DOHH2 (cell line): ENCODE results near the gene FANCC.

ENCODE experiments used
- H3F3A ChIP-seq: fragments of 200-600 bp; sonication (generic), shearing (Covaris generic); 2 replicates; pipeline ENCODE4 v1.6.0; 2016; ENCODE audit warnings: antibody characterized with exemption, mild to moderate bottlenecking; ENCODE audit not compliant: control insufficient read depth, insufficient read depth
- H3K27ac ChIP-seq: fragments of 200-600 bp; sonication (generic); 2 replicates; pipeline ENCODE4 v1.5.1; 2014; ENCODE audit warnings: low read depth, mild to moderate bottlenecking, low read length, moderate library complexity
- H3K27me3 ChIP-seq: fragments of 200-600 bp; sonication (generic); 2 replicates; pipeline ENCODE4 v1.6.1; 2014; ENCODE audit warnings: mild to moderate bottlenecking, low read length, mixed read lengths; ENCODE audit not compliant: control insufficient read depth
- H3K36me3 ChIP-seq: fragments of 200-600 bp; sonication (generic); 2 replicates; pipeline ENCODE4 v1.6.1; 2014; ENCODE audit warnings: mild to moderate bottlenecking, low read length, moderate library complexity, mixed read lengths; ENCODE audit not compliant: control insufficient read depth
- H3K4me1 ChIP-seq: fragments of 200-600 bp; sonication (generic); 2 replicates; pipeline ENCODE4 v1.6.1; 2014; ENCODE audit warnings: mild to moderate bottlenecking, low read length, mixed read lengths; ENCODE audit not compliant: control insufficient read depth
- H3K4me2 ChIP-seq: fragments of 200-600 bp; sonication (generic); 2 replicates; pipeline ENCODE4 v1.6.0; 2014; ENCODE audit warnings: mild to moderate bottlenecking, low read length, moderate library complexity
- H3K4me3 ChIP-seq: fragments of 200-600 bp; sonication (generic); 2 replicates; pipeline ENCODE4 v1.5.1; 2014; ENCODE audit warnings: mild to moderate bottlenecking, low read length, mixed read lengths
- H3K79me2 ChIP-seq: fragments of 200-600 bp; sonication (generic); 2 replicates; pipeline ENCODE4 v1.6.1; 2014; ENCODE audit warnings: mild to moderate bottlenecking, low read length, mixed read lengths; ENCODE audit not compliant: control insufficient read depth
- H3K9me2 ChIP-seq: fragments of 200-600 bp; sonication (generic); replicated peaks from 2 replicates; pipeline ENCODE4 v1.6.1; 2014; ENCODE audit warnings: mild to moderate bottlenecking, low read length, mixed read lengths; ENCODE audit not compliant: control insufficient read depth
- H3K9me3 ChIP-seq: fragments of 200-600 bp; sonication (generic); 2 replicates; pipeline ENCODE4 v1.6.1; 2014; ENCODE audit warnings: antibody characterized with exemption, low read length, mixed read lengths; ENCODE audit not compliant: control insufficient read depth, insufficient read depth
- H4K20me1 ChIP-seq: fragments of 200-600 bp; sonication (generic); 2 replicates; pipeline ENCODE4 v1.6.0; 2014; ENCODE audit warnings: low read depth, mild to moderate bottlenecking, antibody characterized with exemption, low read length, moderate library complexity; ENCODE audit not compliant: control insufficient read depth, insufficient read depth
- CTCF ChIP-seq: fragments of 200-600 bp; sonication (generic); IDR thresholded peaks from one replicate; pipeline ENCODE4 v1.5.1; 2014; ENCODE audit warnings: antibody characterized with exemption, mild to moderate bottlenecking, low read depth, low read length; ENCODE audit not compliant: poor library complexity, severe bottlenecking
- EZH2phosphoT487 ChIP-seq: fragments of 200-600 bp; sonication (generic); IDR thresholded peaks from 2 replicates; pipeline ENCODE4 v1.6.1; 2017; ENCODE audit warnings: borderline replicate concordance, mild to moderate bottlenecking, antibody characterized with exemption, low read length, moderate library complexity, mixed read lengths

The FANCC gene

GRCh38 chr9:95307538-95307937, 10.0 kb downstream of the FANCC start:
- Histone ChIP-seq H3K27ac (no peak overlapping the region), H3K4me3 (no peak overlapping the region), H3K9me3 (no peaks in the 10 kb centered on the region), H3K79me2 (peaks cover 88% of the 10 kb centered on the region), H3K4me1 (peaks cover 36% of the 10 kb centered on the region), H4K20me1 (no peaks in the 10 kb centered on the region), H3K27me3 (no peaks in the 10 kb centered on the region), H3K9me2 (no peaks in the 10 kb centered on the region), H3F3A (no peaks in the 10 kb centered on the region), H3K4me2 (peak overlapping the region; percentile 45), H3K36me3 (no peaks in the 10 kb centered on the region)
- no peak for TF ChIP-seq CTCF
- no peak for TF ChIP-seq EZH2phosphoT487

GRCh38 chr9:95306819-95307218, 10.7 kb downstream of the FANCC start:
- Histone ChIP-seq H3K9me2 (no peaks in the 10 kb centered on the region), H3K79me2 (peaks cover 86% of the 10 kb centered on the region), H4K20me1 (no peaks in the 10 kb centered on the region), H3K4me3 (0 out of 2 replicates have a peak overlapping the region, but pooled peaks have one; percentile 21), H3K36me3 (no peaks in the 10 kb centered on the region), H3K9me3 (no peaks in the 10 kb centered on the region), H3K27ac (no peak overlapping the region), H3F3A (no peaks in the 10 kb centered on the region), H3K4me1 (peaks cover 34% of the 10 kb centered on the region), H3K4me2 (peak overlapping the region; percentile 45), H3K27me3 (no peaks in the 10 kb centered on the region)
- TF ChIP-seq CTCF: no peak
- TF ChIP-seq EZH2phosphoT487: no peak

- H3K79me2 ChIP-seq: peaks cover 82% of the 10 kb centered on the region
Measured at GRCh38 chr9:95305770-95306492, 11.6 kb downstream of the FANCC start.

More at GRCh38 chr9:95305770-95306492, 11.6 kb downstream of the FANCC start:
- no peak for TF ChIP-seq EZH2phosphoT487
- no peak for TF ChIP-seq CTCF
- H3K4me1 ChIP-seq: peaks cover 32% of the 10 kb centered on the region
- H3F3A ChIP-seq: no peaks in the 10 kb centered on the region
- no peaks in the 10 kb centered on the region for H3K36me3 ChIP-seq
- no peak overlapping the region for H3K4me2 ChIP-seq
- no peaks in the 10 kb centered on the region for H3K9me2 ChIP-seq
- no peaks in the 10 kb centered on the region for H3K27me3 ChIP-seq
- H3K9me3 ChIP-seq: no peaks in the 10 kb centered on the region
- H4K20me1 ChIP-seq: no peaks in the 10 kb centered on the region
- no peak overlapping the region for H3K4me3 ChIP-seq
- H3K27ac ChIP-seq: no peak overlapping the region
